Neural cell (in vitro differentiated cells): Measurements from ENCODE around the gene VMP1.

ENCODE experiments used
- EP300 ChIP-seq: fragments of 450-650 bp; conservative IDR thresholded peaks from 2 replicates; pipeline ENCODE4 v1.6.1; 2014; ENCODE audit warnings: antibody characterized with exemption, mild to moderate bottlenecking, moderate library complexity; ENCODE audit not compliant: poor library complexity, severe bottlenecking
- EZH2 ChIP-seq: fragments of 200-600, 300-800 bp; shearing (Covaris generic), sonication (generic); IDR thresholded peaks from 2 replicates; pipeline ENCODE4 v1.6.1; 2014; ENCODE audit warnings: antibody characterized with exemption, low read length, borderline replicate concordance, mild to moderate bottlenecking; ENCODE audit not compliant: insufficient read depth, poor library complexity, severe bottlenecking
- POLR2AphosphoS5 ChIP-seq: IDR thresholded peaks from 2 replicates; pipeline ENCODE4 v1.6.1; 2012
- SMC3 ChIP-seq: fragments of 450-650 bp; conservative IDR thresholded peaks from 2 replicates; pipeline ENCODE4 v1.6.1; 2014; ENCODE audit warnings: antibody characterized with exemption, mild to moderate bottlenecking, moderate library complexity; ENCODE audit not compliant: poor library complexity
- TF ChIP-seq, protein P1 (sequence below): fragments of 450-650 bp; IDR thresholded peaks from 2 replicates; pipeline ENCODE4 v1.5.1; 2014; ENCODE audit warnings: antibody characterized with exemption, mild to moderate bottlenecking, moderate library complexity; ENCODE audit not compliant: poor library complexity, severe bottlenecking
- TF ChIP-seq, protein P2 (sequence below): IDR thresholded peaks from 2 replicates; pipeline ENCODE4 v1.6.1; 2012; ENCODE audit warnings: borderline replicate concordance

DNA sequence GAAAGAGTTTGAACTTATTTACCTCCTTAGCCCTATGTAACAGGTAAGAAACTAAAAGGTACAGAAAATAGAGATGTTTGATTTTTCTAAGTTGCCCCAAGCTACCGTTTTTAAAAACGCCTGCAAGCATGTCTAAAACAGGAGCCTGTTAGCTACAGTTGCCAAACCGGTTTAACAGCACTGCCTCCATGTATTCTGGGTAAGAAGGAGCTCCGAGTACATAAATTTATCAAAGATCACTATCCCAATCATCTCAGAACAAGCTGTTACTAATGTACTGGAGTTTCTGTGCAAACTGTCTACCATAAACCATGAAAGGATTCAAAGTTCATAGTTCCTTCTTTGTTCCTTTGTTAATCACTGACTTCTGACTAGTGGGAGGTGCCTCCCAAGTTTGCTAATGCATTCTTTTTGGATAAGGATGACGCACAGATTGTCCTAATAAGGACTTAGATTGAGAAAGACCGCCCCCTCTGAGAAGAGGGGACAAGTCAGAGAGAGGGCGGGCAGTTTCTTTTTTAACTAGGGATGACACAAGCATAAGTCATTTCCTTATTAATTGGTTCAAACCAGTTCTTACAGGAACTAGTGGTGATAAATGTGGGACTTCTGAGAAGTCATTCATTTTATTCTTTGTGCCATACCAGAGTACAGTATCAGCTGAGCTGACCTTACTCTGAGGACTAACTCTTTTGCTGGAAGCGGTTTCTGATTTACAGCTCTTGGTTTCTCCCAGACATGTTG is 130.0 kb downstream of the VMP1 start:
- TF ChIP-seq, protein P1, sequence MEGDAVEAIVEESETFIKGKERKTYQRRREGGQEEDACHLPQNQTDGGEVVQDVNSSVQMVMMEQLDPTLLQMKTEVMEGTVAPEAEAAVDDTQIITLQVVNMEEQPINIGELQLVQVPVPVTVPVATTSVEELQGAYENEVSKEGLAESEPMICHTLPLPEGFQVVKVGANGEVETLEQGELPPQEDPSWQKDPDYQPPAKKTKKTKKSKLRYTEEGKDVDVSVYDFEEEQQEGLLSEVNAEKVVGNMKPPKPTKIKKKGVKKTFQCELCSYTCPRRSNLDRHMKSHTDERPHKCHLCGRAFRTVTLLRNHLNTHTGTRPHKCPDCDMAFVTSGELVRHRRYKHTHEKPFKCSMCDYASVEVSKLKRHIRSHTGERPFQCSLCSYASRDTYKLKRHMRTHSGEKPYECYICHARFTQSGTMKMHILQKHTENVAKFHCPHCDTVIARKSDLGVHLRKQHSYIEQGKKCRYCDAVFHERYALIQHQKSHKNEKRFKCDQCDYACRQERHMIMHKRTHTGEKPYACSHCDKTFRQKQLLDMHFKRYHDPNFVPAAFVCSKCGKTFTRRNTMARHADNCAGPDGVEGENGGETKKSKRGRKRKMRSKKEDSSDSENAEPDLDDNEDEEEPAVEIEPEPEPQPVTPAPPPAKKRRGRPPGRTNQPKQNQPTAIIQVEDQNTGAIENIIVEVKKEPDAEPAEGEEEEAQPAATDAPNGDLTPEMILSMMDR, result no peak
- TF ChIP-seq EZH2, result no peak
- no peak for TF ChIP-seq POLR2AphosphoS5
- TF ChIP-seq, protein P2, sequence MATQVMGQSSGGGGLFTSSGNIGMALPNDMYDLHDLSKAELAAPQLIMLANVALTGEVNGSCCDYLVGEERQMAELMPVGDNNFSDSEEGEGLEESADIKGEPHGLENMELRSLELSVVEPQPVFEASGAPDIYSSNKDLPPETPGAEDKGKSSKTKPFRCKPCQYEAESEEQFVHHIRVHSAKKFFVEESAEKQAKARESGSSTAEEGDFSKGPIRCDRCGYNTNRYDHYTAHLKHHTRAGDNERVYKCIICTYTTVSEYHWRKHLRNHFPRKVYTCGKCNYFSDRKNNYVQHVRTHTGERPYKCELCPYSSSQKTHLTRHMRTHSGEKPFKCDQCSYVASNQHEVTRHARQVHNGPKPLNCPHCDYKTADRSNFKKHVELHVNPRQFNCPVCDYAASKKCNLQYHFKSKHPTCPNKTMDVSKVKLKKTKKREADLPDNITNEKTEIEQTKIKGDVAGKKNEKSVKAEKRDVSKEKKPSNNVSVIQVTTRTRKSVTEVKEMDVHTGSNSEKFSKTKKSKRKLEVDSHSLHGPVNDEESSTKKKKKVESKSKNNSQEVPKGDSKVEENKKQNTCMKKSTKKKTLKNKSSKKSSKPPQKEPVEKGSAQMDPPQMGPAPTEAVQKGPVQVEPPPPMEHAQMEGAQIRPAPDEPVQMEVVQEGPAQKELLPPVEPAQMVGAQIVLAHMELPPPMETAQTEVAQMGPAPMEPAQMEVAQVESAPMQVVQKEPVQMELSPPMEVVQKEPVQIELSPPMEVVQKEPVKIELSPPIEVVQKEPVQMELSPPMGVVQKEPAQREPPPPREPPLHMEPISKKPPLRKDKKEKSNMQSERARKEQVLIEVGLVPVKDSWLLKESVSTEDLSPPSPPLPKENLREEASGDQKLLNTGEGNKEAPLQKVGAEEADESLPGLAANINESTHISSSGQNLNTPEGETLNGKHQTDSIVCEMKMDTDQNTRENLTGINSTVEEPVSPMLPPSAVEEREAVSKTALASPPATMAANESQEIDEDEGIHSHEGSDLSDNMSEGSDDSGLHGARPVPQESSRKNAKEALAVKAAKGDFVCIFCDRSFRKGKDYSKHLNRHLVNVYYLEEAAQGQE, result no peak
- no peak for TF ChIP-seq EP300
- TF ChIP-seq SMC3, result no peak
